ENCODE measurements around the gene SHISA7.
"Not testable (repeated sequence)": the region's sequence is repeated elsewhere in the genome, so short reads cannot be mapped to it uniquely, and the experiment has no call there.

The SHISA7 gene

GRCh38 chr19:55418185-55418584 is 24.9 kb downstream of the SHISA7 start:
- peak in 1 of 2 donors; percentile 35 for DNase-seq (ENCODE audit: low read depth in 2 of 2)

- DNase-seq (ENCODE audit: low read depth in 2 of 2), result no peak
These were observed 32.9 kb downstream of the SHISA7 start for GRCh38 chr19:55410168-55410567.

GRCh38 chr19:55409179-55409578 is 33.9 kb downstream of the SHISA7 start:
- DNase-seq (ENCODE audit: low read depth in 2 of 2), result not testable (repeated sequence)

DNA sequence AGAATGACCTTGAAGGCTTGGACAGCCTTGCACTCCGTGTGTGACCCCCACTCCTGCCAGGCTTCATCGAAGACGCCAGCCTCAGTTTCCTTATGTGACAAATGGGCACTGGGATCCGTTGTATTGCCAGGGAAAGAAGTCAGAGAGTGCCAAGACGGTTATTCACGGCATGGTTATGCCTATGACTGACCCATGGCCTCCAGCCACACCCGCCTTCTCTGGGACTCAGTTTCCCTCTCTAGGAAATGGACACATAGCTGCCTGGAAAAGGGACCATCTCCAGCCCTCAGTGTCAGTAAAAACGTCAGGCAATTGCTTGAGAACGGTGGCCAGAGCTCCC is 34.6 kb downstream of the SHISA7 start:
- no peak for DNase-seq (ENCODE audit: low read depth in 2 of 2)

DNA sequence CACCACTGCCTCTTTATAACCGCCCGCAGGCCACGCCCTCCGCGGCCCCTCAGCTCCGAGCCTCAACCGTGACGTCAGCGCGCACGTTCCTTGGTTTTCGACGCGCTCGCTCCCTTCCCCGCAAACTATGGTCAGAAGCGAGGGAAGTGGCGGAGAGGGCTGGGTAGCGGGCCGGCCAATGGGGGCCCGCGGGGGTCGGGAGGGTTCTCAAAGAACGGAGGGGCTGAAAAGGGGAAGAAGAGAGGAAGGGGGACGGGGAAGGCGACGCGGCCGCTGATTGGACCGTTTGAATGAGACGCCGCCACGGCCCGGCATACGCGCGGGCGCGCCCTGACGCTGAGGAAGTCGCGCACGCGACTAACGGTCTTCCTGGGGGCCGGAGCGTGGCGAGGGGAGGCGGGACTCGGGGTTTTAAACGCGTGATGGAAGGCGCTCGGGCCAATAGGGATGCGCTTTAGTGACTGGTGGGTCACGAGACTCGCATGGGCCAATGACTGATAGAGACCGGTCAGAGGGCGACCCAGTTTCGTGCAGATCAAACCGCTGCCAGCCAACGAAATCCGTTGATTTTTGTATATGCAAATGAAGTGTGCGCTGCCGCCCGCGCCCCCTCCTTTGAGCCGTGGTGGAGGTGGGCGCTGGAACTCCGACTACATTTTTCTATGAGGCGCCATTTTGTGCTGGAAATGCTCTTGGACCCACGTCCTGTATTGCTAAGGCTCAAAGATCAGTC is 35.1 kb downstream of the SHISA7 start:
- peak; percentile 93 for DNase-seq (ENCODE audit: low read depth in 2 of 2)

DNA sequence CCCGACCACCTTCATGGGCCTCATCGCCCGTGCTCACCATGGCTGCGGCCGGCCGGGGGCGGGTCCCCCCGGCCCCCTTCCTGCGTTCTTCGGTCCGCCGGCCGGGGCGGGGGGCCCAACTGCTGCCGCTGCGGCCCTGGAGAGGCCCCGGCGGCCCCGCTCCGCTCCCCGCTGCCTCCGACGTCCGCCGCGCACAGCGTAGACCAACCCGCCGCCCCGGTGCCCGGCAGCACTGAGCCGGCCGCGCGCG is 35.6 kb downstream of the SHISA7 start, which contains the start of gene UBE2S:
Gene UBE2S, minus strand, starts transcription at position 239 of the 250 bp plus-strand sequence. Its CDS starts 199 bp downstream, at position 40.
- DNase-seq (ENCODE audit: low read depth in 2 of 2), result not testable (repeated sequence)

GRCh38 chr19:55406826-55407549 is 36.1 kb downstream of the SHISA7 start:
- DNase-seq (ENCODE audit: low read depth in 2 of 2), result no peak

- DNase-seq (ENCODE audit: low read depth in 2 of 2), result no peak
These were observed 36.8 kb downstream of the SHISA7 start for GRCh38 chr19:55406091-55406825.

DNA sequence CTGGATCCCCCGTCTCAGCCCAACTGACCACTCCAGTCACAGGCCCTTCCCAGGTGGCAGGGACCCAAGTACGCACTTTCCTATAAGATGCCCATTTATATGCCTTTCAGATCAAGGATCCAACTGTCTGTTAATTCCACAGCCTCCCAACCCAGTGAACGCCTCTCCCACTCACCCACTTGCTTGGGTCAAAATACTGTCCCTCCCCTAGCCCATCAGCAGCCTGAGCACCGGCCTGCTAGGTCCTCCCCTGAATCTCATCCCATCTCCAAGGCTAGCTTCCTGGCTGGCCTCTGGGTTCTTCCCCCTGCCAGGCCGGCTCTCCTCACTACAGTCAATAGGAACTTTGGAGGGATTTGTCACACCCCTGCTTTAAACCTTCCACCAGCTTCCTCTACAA is 37.5 kb downstream of the SHISA7 start:
- no peak for DNase-seq (ENCODE audit: low read depth in 2 of 2)

- DNase-seq (ENCODE audit: low read depth in 2 of 2), result no peak
These were observed 40.6 kb downstream of the SHISA7 start for GRCh38 chr19:55402509-55402908.

DNA sequence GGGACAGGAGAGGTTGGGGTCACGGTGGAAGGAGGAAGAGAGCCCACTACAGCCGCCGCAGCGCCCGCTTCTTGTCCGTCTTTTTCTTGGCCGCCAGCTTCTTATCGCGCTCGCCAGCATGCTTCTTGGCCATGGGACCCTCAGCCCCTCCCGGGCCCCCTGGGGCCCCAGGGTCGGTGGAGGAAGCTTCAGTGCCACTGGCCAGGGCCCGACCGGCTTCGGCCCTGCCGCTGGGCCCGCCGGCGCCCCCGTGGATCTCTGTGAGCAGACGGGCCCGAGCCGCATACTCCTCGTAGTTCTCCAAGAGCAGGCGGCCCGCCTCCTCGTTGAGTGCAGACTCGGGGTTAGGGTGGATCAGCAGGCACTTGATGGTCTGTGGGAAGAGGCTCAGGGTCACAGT is 41.7 kb downstream of the SHISA7 start:
- not testable (repeated sequence) for DNase-seq (ENCODE audit: low read depth in 2 of 2)

DNA sequence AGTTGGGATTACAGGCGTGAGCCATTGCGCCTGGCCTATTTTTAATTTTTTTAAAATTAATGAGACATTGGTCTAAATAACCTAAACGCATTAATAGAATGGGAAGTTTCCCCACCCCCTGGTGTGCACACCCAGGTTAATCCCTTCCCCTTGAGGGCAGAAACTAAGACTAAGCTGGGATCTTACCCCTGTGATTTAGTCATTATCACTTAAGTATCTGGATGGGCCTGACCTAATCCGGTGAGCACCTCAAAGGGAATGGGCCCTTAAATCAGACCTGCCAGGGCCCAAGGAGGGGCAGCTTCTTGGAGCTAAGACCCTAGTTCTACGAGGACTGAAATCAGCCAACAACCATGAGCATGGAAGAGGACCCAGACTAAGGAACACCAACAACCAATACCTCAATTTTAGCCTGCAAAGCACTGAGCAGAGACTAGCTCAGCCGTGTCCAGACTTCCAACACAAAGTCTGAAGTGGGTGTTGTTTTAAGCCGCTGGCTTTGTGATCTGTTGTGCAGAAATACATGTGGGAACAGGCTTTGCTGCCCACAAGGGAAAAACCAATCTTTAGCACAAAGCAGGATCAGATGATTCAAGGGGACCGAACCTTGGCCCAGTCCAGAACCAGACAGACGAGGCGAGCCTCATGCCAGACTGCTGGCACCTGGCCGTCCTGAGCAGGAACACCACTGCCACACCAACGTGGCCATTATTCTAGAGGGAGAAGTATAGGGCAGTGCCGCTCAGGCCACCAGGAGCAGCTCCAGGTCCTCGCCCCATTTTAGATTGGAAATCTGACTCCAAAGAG is 42.6 kb downstream of the SHISA7 start:
- DNase-seq (ENCODE audit: low read depth in 2 of 2), result no peak

GRCh38 chr19:55398200-55398925 is 44.7 kb downstream of the SHISA7 start:
- no peak for DNase-seq (ENCODE audit: low read depth in 2 of 2)

- DNase-seq (ENCODE audit: low read depth in 2 of 2), result no peak
These were observed 50.0 kb downstream of the SHISA7 start for GRCh38 chr19:55392820-55393761.

GRCh38 chr19:55391702-55392615 is 51.1 kb downstream of the SHISA7 start:
- DNase-seq (ENCODE audit: low read depth in 2 of 2), result no peak

- no peak for DNase-seq (ENCODE audit: low read depth in 2 of 2)
These were observed 51.9 kb downstream of the SHISA7 start for GRCh38 chr19:55391191-55391670.

DNA sequence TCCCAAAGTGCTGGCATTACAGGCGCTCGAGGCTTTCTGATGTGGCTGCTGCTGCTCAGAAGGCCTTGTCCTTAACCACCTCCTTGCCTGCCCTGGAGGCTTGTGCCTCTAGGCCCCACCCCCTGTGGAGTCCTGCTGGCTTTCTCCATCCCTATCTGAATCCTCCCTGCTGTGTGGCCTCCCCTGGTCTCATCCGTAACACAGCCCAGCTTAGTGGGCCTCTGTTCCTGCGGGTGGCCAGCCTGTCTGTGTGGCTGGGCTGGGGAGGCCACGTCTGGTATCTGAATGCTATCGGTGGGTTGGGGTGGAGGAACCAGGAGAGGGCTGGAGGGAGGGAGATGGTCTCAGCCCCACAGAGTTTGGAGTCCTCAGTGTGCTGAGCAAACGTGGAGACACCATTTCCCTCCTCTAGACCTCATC is 52.6 kb downstream of the SHISA7 start:
- no peak for DNase-seq (ENCODE audit: low read depth in 2 of 2)

DNA sequence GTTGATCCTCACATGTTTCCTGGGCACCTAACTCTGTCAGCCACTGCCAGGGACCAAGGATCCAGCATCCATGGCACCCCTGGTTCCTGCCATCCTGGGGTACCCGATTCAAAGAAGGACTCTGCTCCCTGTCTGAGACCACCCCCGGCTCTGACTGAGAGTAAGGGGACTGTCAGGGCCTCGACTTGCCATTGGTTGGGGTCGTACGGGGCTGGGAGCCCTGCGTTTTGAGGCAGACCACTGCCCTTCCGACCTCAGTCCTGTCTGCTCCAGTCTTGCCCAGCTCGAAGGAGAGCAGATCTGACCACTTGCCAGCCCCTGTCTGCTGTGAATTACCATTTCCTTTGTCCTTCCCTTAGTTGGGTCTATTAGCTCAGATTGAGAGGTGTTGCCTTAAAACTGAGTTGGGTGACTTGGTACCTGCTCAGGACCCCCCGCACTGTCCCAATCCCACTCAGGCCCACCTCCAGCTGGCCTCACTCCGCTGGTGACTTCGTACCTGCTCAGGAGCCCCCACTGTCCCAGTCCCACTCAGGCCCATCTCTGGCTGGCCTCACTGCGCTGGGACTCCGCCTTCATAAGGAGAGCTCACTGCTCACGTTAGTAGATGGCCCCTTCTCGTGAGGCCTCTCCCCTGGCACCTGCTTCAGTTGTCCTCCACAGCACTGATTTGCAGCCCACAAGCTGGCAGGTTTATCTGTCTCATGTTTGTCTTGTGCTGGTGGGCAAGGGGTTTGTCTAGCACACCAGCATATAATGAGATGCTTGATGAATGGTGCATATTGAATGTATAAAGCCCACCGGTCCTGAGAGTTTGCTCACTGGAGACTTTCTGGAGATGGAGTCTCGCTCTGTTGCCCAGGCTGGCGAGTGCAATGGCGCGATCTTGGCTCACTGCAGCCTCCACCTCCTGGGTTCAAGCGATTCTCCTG is 53.4 kb downstream of the SHISA7 start:
- no peak for DNase-seq (ENCODE audit: low read depth in 2 of 2)
